Endodermal cell (in vitro differentiated cells): ENCODE results near the gene UBE2J1. TPM values are rescaled to one million over a fixed set of nuclear protein-coding genes. Genes with fewer than 3 reads are reported as not detected.
"Not testable (repeated sequence)": the region's sequence is repeated elsewhere in the genome, so short reads cannot be mapped to it uniquely, and the experiment has no call there.

Experiments used
- DNase-seq: peaks from one replicate; pipeline ENCODE4 v3.0.0-alpha.2; 2017
- H3K27ac ChIP-seq: 2 replicates; pipeline ENCODE4 v1.5.1; 2013; ENCODE audit warnings: mild to moderate bottlenecking, low read depth, low read length, moderate library complexity
- H3K27me3 ChIP-seq: 2 replicates; pipeline ENCODE4 v1.6.1; 2013; ENCODE audit warnings: mild to moderate bottlenecking, low read length, moderate library complexity; ENCODE audit not compliant: insufficient read depth, control insufficient read depth, poor library complexity, severe bottlenecking
- H3K36me3 ChIP-seq: 2 replicates; pipeline ENCODE4 v1.7.0; 2013; ENCODE audit warnings: mild to moderate bottlenecking, low read length, moderate library complexity; ENCODE audit not compliant: control insufficient read depth, insufficient read depth
- H3K4me1 ChIP-seq: one replicate; pipeline ENCODE4 v1.7.0; 2013; ENCODE audit warnings: low read length; ENCODE audit not compliant: control insufficient read depth, insufficient read depth
- H3K4me3 ChIP-seq: 2 replicates; pipeline ENCODE4 v1.5.1; 2013; ENCODE audit warnings: mild to moderate bottlenecking, low read length, moderate library complexity
- H3K9ac ChIP-seq: 2 replicates; pipeline ENCODE4 v1.6.1; 2013; ENCODE audit warnings: mild to moderate bottlenecking, low read length, moderate library complexity; ENCODE audit not compliant: poor library complexity, severe bottlenecking; ENCODE audit errors: extremely low read depth
- H3K9me3 ChIP-seq: 2 replicates; pipeline ENCODE4 v1.6.1; 2013; ENCODE audit warnings: mild to moderate bottlenecking, low read length, moderate library complexity; ENCODE audit not compliant: control insufficient read depth
- H3K27ac Mint-ChIP-seq: 2 replicates; pipeline ENCODE4 v1.8.0; 2020; ENCODE audit warnings: mixed read lengths
- H3K27me3 Mint-ChIP-seq: 2 replicates; pipeline ENCODE4 v1.8.0; 2021; ENCODE audit warnings: mild to moderate bottlenecking, mixed read lengths; ENCODE audit not compliant: insufficient read depth
- H3K36me3 Mint-ChIP-seq: 2 replicates; pipeline ENCODE4 v1.8.0; 2020; ENCODE audit warnings: low read depth, mixed read lengths
- H3K4me1 Mint-ChIP-seq: 2 replicates; pipeline ENCODE4 v1.8.0; 2020; ENCODE audit warnings: mixed read lengths
- H3K4me3 Mint-ChIP-seq: 2 replicates; pipeline ENCODE4 v1.8.0; 2020; ENCODE audit warnings: mild to moderate bottlenecking, moderate library complexity, mixed read lengths
- H3K9me3 Mint-ChIP-seq: 2 replicates; pipeline ENCODE4 v1.8.0; 2020; ENCODE audit warnings: mild to moderate bottlenecking, mixed read lengths
- WGBS, 2 experiments: methylation state at CpG; one replicate each; pipeline versions ENCODE4 v1.1.5 to v1.1.7; 2013; ENCODE audit warnings: missing lambda C conversion rate in 2 of 2, mixed read lengths in 1 of 2; ENCODE audit not compliant: insufficient coverage in 1 of 2, insufficient read length in 1 of 2; 5-methylcytosine and 5-hydroxymethylcytosine counted together
- total RNA-seq, 2 donors: library from RNA; stranded (reverse); fragmentation: NEBNext Ultra II Directional in 1 of 2; extraction: Animal tissue kit (Norgen Biotek cat#: 25700) in 1 of 2; gene quantifications; 2 replicates in 1 of 2; 3 replicates in 1 of 2; pipeline ENCODE4 v1.2.1, GENCODE V29; 2021
- TF ChIP-seq, protein P1 (sequence below): fragments of 200-600 bp; sonication (generic); conservative IDR thresholded peaks from 2 replicates; pipeline ENCODE4 v1.5.0; 2021; ENCODE audit warnings: antibody characterized with exemption, mild to moderate bottlenecking

Gene UBE2J1
- total RNA-seq, 2 donors from 2014 or later = 20.1 to 21.9 TPM

- H3K27ac Mint-ChIP-seq = no peak overlapping the region
- Histone ChIP-seq H3K9ac (no peak overlapping the region), H3K27ac (no peak overlapping the region), H3K4me1 (peaks cover 8% of the 10 kb centered on the region), H3K36me3 (no peaks in the 10 kb centered on the region), H3K27me3 (peaks cover 49% of the 10 kb centered on the region), H3K4me3 (no peak overlapping the region), H3K9me3 (no peaks in the 10 kb centered on the region)
- DNase-seq = no peak
- H3K9me3 Mint-ChIP-seq = peaks cover 5% of the 10 kb centered on the region
- H3K36me3 Mint-ChIP-seq = no peaks in the 10 kb centered on the region
- H3K4me3 Mint-ChIP-seq = no peak overlapping the region
- peaks cover 16% of the 10 kb centered on the region for H3K4me1 Mint-ChIP-seq
- TF ChIP-seq, protein P1, sequence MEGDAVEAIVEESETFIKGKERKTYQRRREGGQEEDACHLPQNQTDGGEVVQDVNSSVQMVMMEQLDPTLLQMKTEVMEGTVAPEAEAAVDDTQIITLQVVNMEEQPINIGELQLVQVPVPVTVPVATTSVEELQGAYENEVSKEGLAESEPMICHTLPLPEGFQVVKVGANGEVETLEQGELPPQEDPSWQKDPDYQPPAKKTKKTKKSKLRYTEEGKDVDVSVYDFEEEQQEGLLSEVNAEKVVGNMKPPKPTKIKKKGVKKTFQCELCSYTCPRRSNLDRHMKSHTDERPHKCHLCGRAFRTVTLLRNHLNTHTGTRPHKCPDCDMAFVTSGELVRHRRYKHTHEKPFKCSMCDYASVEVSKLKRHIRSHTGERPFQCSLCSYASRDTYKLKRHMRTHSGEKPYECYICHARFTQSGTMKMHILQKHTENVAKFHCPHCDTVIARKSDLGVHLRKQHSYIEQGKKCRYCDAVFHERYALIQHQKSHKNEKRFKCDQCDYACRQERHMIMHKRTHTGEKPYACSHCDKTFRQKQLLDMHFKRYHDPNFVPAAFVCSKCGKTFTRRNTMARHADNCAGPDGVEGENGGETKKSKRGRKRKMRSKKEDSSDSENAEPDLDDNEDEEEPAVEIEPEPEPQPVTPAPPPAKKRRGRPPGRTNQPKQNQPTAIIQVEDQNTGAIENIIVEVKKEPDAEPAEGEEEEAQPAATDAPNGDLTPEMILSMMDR = no peak
- WGBS, 2 experiments = 91 to 100% methylated on average over 3 of the region's 3 CpGs
- H3K27me3 Mint-ChIP-seq = peaks cover 57% of the 10 kb centered on the region
Observed at GRCh38 chr6:89400050-89400449, 47.5 kb upstream of the UBE2J1 start.

GRCh38 chr6:89398762-89399525 lies 46.4 kb upstream of the UBE2J1 start:
- TF ChIP-seq, protein P1 = no peak

GRCh38 chr6:89397884-89398283 lies 45.4 kb upstream of the UBE2J1 start:
- DNase-seq, H3K4me3 Mint-ChIP-seq, H3K27ac Mint-ChIP-seq, H3K9me3 Mint-ChIP-seq, H3K4me1 ChIP-seq, H3K9me3 ChIP-seq, H3K36me3 ChIP-seq, H3K36me3 Mint-ChIP-seq, H3K27ac ChIP-seq, H3K4me3 ChIP-seq, H3K4me1 Mint-ChIP-seq, H3K9ac ChIP-seq: not testable (repeated sequence)
- peaks cover 33% of the 10 kb centered on the region for H3K27me3 ChIP-seq
- WGBS, 2 experiments = 65 to 80% methylated on average over 2 to 4 of the region's 4 CpGs
- TF ChIP-seq, protein P1 = peak; percentile 41
- peaks cover 44% of the 10 kb centered on the region for H3K27me3 Mint-ChIP-seq

More at GRCh38 chr6:89398762-89399525, 46.4 kb upstream of the UBE2J1 start:
- peaks cover 8% of the 10 kb centered on the region for H3K4me1 ChIP-seq
- Mint-ChIP-seq H3K36me3 (no peaks in the 10 kb centered on the region), H3K4me3 (no peak overlapping the region), H3K27ac (no peak overlapping the region), H3K4me1 (peaks cover 9% of the 10 kb centered on the region), H3K9me3 (peaks cover 5% of the 10 kb centered on the region), H3K27me3 (peaks cover 46% of the 10 kb centered on the region)
- 92 to 95% methylated on average over 3 to 7 of the region's 7 CpGs for WGBS, 2 experiments
- H3K9ac ChIP-seq = no peak overlapping the region
- no peak overlapping the region for H3K27ac ChIP-seq
- H3K4me3 ChIP-seq = no peak overlapping the region
- no peaks in the 10 kb centered on the region for H3K9me3 ChIP-seq
- peaks cover 44% of the 10 kb centered on the region for H3K27me3 ChIP-seq
- DNase-seq = no peak
- no peaks in the 10 kb centered on the region for H3K36me3 ChIP-seq
